ENCODE data around the gene HMHB1.

GRCh38 chr5:143779506-143779905, 32.5 kb upstream of the HMHB1 start:
- TF ChIP-seq POLR2A (IDR thresholded peaks at IDR 0.05; ENCODE audit: low read depth, low read length) (no peak), TAF1 (IDR thresholded peaks at IDR 0.05; ENCODE audit: borderline replicate concordance, low read depth, low read length) (no peak), POLR2AphosphoS5 (IDR thresholded peaks at IDR 0.05; ENCODE audit: low read depth, low read length) (no peak)

Measured in GM12892 (cell line).